Measurements from ENCODE around the gene RXRA. TPM values are rescaled to one million over a fixed set of nuclear protein-coding genes. Genes with fewer than 3 reads are reported as not detected.

The RXRA gene
- total RNA-seq, 1 experiment from 2014 or later: 29.9 TPM

- Histone ChIP-seq H4K20me1 (ENCODE audit: control insufficient read depth, insufficient read depth, insufficient read length) (no peaks in the 10 kb centered on the region), H4K5ac (ENCODE audit: insufficient read length, low read depth, low read length) (no peak overlapping the region), H2BK15ac (ENCODE audit: low read depth, low read length) (no peak overlapping the region), H3K56ac (ENCODE audit: insufficient read length, low read depth, low read length) (no peak overlapping the region), H2BK120ac (ENCODE audit: low read depth, low read length, poor library complexity, severe bottlenecking) (no peak overlapping the region), H2AK5ac (ENCODE audit: insufficient read length, low read length) (no peak overlapping the region), H2BK12ac (ENCODE audit: insufficient read length, low read depth, low read length) (no peak overlapping the region), H2BK5ac (ENCODE audit: insufficient read length, low read length) (no peak overlapping the region), H3K18ac (ENCODE audit: insufficient read length, low read depth, low read length) (no peak overlapping the region), H4K8ac (replicated peaks; ENCODE audit: insufficient read length, low read depth, low read length) (no peak overlapping the region), H3K4ac (ENCODE audit: low read depth, low read length) (no peak overlapping the region), H2BK20ac (ENCODE audit: low read depth, low read length, poor library complexity, severe bottlenecking) (no peak overlapping the region), H3T11ph (ENCODE audit: low read length) (no peak overlapping the region), H4K91ac (ENCODE audit: insufficient read length, low read depth, low read length) (no peak overlapping the region), H3K23me2 (ENCODE audit: insufficient read length, low read depth, low read length, poor library complexity, severe bottlenecking) (peaks cover 2% of the 10 kb centered on the region), H3K14ac (ENCODE audit: insufficient read depth, low read length) (no peak overlapping the region; the same call in 1 of the 2 replicates), H3K23ac (ENCODE audit: insufficient read length, low read depth, low read length) (no peak overlapping the region), H3K4me1 (ENCODE audit: insufficient read depth, low read length) (no peaks in the 10 kb centered on the region), H3K9ac (ENCODE audit: extremely low read depth, insufficient read length, low read length) (no peak overlapping the region), H3K9me3 (ENCODE audit: control insufficient read depth, low read depth, low read length) (no peaks in the 10 kb centered on the region), H3K79me1 (ENCODE audit: insufficient read depth, low read depth, low read length, poor library complexity, severe bottlenecking) (peaks cover 3% of the 10 kb centered on the region), H3K27me3 (ENCODE audit: insufficient read depth, low read length) (no peaks in the 10 kb centered on the region), H2AFZ (ENCODE audit: low read length) (no peak overlapping the region), H3K27ac (ENCODE audit: insufficient read length, low read depth, low read length) (no peak overlapping the region), H3K4me2 (ENCODE audit: insufficient read depth, insufficient read length, low read length) (no peak overlapping the region), H3K79me2 (ENCODE audit: insufficient read depth, low read length) (peaks cover 4% of the 10 kb centered on the region; the same call in 1 of the 2 replicates)
- no peak for DNase-seq
- Mint-ChIP-seq H3K4me3 (no peak overlapping the region), H3K4me1 (peaks cover 22 to 39% of the 10 kb centered on the region in 2 experiments), H3K9me3 (no peaks in the 10 kb centered on the region), H3K27me3 (ENCODE audit: low read depth) (no peaks in the 10 kb centered on the region), H3K27ac (peak overlapping the region in 1 of 3 experiments; percentile 23; a peak in 1 of 7 replicates), H3K36me3 (ENCODE audit: insufficient read depth in 1 of 3, low read depth in 3 of 3) (no peaks in the 10 kb centered on the region)
- WGBS (ENCODE audit: extremely low coverage, insufficient read length, low lambda C conversion rate): no CpG with 5 or more reads among the region's 3 CpGs
- TF ChIP-seq, protein P1, sequence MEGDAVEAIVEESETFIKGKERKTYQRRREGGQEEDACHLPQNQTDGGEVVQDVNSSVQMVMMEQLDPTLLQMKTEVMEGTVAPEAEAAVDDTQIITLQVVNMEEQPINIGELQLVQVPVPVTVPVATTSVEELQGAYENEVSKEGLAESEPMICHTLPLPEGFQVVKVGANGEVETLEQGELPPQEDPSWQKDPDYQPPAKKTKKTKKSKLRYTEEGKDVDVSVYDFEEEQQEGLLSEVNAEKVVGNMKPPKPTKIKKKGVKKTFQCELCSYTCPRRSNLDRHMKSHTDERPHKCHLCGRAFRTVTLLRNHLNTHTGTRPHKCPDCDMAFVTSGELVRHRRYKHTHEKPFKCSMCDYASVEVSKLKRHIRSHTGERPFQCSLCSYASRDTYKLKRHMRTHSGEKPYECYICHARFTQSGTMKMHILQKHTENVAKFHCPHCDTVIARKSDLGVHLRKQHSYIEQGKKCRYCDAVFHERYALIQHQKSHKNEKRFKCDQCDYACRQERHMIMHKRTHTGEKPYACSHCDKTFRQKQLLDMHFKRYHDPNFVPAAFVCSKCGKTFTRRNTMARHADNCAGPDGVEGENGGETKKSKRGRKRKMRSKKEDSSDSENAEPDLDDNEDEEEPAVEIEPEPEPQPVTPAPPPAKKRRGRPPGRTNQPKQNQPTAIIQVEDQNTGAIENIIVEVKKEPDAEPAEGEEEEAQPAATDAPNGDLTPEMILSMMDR (conservative IDR thresholded peaks at IDR 0.05): no peak
These were observed 4.3 kb downstream of the RXRA start for GRCh38 chr9:134330590-134330989.
